Loucy (cell line): ENCODE data around the gene RNF13.

Experiments used
- CTCF ChIP-seq: fragments of 200-600 bp; sonication (generic); conservative IDR thresholded peaks from 2 replicates; pipeline ENCODE4 v1.5.1; 2014; ENCODE audit warnings: mild to moderate bottlenecking, antibody characterized with exemption, low read length
- EZH2phosphoT487 ChIP-seq: fragments of 200-600 bp; IDR thresholded peaks from 2 replicates; pipeline ENCODE4 v1.6.1; 2018; ENCODE audit warnings: antibody characterized with exemption, mild to moderate bottlenecking, moderate library complexity, borderline replicate concordance

GRCh38 chr3:149826636-149827035 is 13.6 kb downstream of the RNF13 start:
- TF ChIP-seq CTCF = no peak
- no peak for TF ChIP-seq EZH2phosphoT487
